NCI-H1048 (cell line): ENCODE results near the gene EHD3.
"Not testable (repeated sequence)": the region's sequence is repeated elsewhere in the genome, so short reads cannot be mapped to it uniquely, and the experiment has no call there.

ENCODE experiments used
- DNase-seq: peaks from one replicate; lab custom pipeline; 2025; lab: John Stamatoyannopoulos, UW

The EHD3 gene

GRCh38 chr2:31256611-31257382 is 22.8 kb downstream of the EHD3 start:
- no peak for DNase-seq

- no peak for DNase-seq
These were observed 24.4 kb downstream of the EHD3 start for GRCh38 chr2:31258351-31258750.

- no peak for DNase-seq
These were observed 25.1 kb downstream of the EHD3 start for GRCh38 chr2:31259075-31259474.

- no peak for DNase-seq
These were observed 26.9 kb downstream of the EHD3 start for GRCh38 chr2:31260870-31261269.

GRCh38 chr2:31263636-31264190 is 29.8 kb downstream of the EHD3 start:
- DNase-seq = no peak

GRCh38 chr2:31265234-31265633 is 31.3 kb downstream of the EHD3 start:
- no peak for DNase-seq

- DNase-seq = no peak
These were observed 32.9 kb downstream of the EHD3 start for GRCh38 chr2:31266804-31267203.

GRCh38 chr2:31267437-31268120 is 33.6 kb downstream of the EHD3 start:
- DNase-seq = no peak

- no peak for DNase-seq
These were observed 34.4 kb downstream of the EHD3 start for GRCh38 chr2:31268344-31268743.

- DNase-seq = no peak
These were observed 35.1 kb downstream of the EHD3 start for GRCh38 chr2:31269087-31269486.

- no peak for DNase-seq
These were observed 36.2 kb downstream of the EHD3 start for GRCh38 chr2:31270131-31270530.

GRCh38 chr2:31270822-31271231 is 36.9 kb downstream of the EHD3 start:
- DNase-seq = no peak

GRCh38 chr2:31271851-31272267 is 37.9 kb downstream of the EHD3 start:
- DNase-seq = no peak

- no peak for DNase-seq
These were observed 40.6 kb downstream of the EHD3 start for GRCh38 chr2:31274401-31275075.

- no peak for DNase-seq
These were observed 42.0 kb downstream of the EHD3 start for GRCh38 chr2:31275976-31276375.

GRCh38 chr2:31277621-31278020 is 43.7 kb downstream of the EHD3 start:
- DNase-seq = no peak

- DNase-seq = no peak
These were observed 48.7 kb downstream of the EHD3 start for GRCh38 chr2:31282634-31283033.

- DNase-seq = not testable (repeated sequence)
These were observed 49.4 kb downstream of the EHD3 start for GRCh38 chr2:31283193-31283919.

- no peak for DNase-seq
These were observed 50.2 kb downstream of the EHD3 start for GRCh38 chr2:31284107-31284506.

- DNase-seq = no peak
These were observed 52.3 kb downstream of the EHD3 start for GRCh38 chr2:31286230-31286629.

GRCh38 chr2:31286961-31287550 is 53.1 kb downstream of the EHD3 start:
- no peak for DNase-seq

- DNase-seq = no peak
These were observed 53.7 kb downstream of the EHD3 start for GRCh38 chr2:31287654-31288053.
